Thoracic aorta (tissue), 2 donors: ENCODE results near the gene GASK1A. TPM values are rescaled to one million over a fixed set of nuclear protein-coding genes. Genes with fewer than 3 reads are reported as not detected.
"Not testable (repeated sequence)": the region's sequence is repeated elsewhere in the genome, so short reads cannot be mapped to it uniquely, and the experiment has no call there.

Experiments
- ATAC-seq: fragments of 150-250 bp; one replicate; pipeline ENCODE4 v1.8.0; 2017; ENCODE audit warnings: low read depth; ENCODE audit not compliant: insufficient number of reproducible peaks, low FRiP score
- DNase-seq: peaks from one replicate; pipeline ENCODE4 v3.0.0-alpha.2; 2020; ENCODE audit warnings: low spot score
- H3K27ac ChIP-seq, 2 donors: fragments of 200-600 bp; sonication (generic); 1 replicate in 1 of 2; 2 replicates in 1 of 2; pipeline ENCODE4 v1.5.1; 2016; ENCODE audit warnings: mild to moderate bottlenecking in 2 of 2, moderate library complexity in 2 of 2
- H3K27me3 ChIP-seq: fragments of 200-600 bp; sonication (generic); replicated peaks from 2 replicates; pipeline ENCODE4 v1.6.0; 2016; ENCODE audit warnings: mild to moderate bottlenecking; ENCODE audit not compliant: insufficient read depth
- H3K36me3 ChIP-seq: fragments of 200-600 bp; sonication (generic); one replicate; pipeline ENCODE4 v1.5.1; 2016
- H3K4me1 ChIP-seq, 2 donors: fragments of 200-600 bp; sonication (generic); 1 replicate in 1 of 2; 2 replicates in 1 of 2; pipeline versions ENCODE4 v1.5.1 to v1.6.0; 2016; ENCODE audit warnings: low read depth in 2 of 2, mild to moderate bottlenecking in 1 of 2; ENCODE audit not compliant: control insufficient read depth in 1 of 2
- H3K4me3 ChIP-seq: fragments of 200-600 bp; sonication (generic); 2 replicates; pipeline ENCODE4 v1.5.1; 2016; ENCODE audit warnings: mild to moderate bottlenecking
- H3K9me3 ChIP-seq: fragments of 200-600 bp; sonication (generic); 2 replicates; pipeline ENCODE4 v1.5.1; 2016
- total RNA-seq, 2 donors: library from RNA; depleted of rRNA; stranded (reverse); fragments of >200 nt; gene quantifications; one replicate each; pipeline versions ENCODE4 v1.1.0 to v1.2.3, GENCODE V29; 2016
- TF ChIP-seq, protein P1 (sequence below): fragments of 200-600 bp; sonication (generic); IDR thresholded peaks from one replicate; pipeline ENCODE4 v1.5.1; 2019; ENCODE audit warnings: antibody characterized with exemption

The GASK1A gene
- total RNA-seq, 2 donors from 2014 or later = 10.2 to 37.3 TPM

DNA sequence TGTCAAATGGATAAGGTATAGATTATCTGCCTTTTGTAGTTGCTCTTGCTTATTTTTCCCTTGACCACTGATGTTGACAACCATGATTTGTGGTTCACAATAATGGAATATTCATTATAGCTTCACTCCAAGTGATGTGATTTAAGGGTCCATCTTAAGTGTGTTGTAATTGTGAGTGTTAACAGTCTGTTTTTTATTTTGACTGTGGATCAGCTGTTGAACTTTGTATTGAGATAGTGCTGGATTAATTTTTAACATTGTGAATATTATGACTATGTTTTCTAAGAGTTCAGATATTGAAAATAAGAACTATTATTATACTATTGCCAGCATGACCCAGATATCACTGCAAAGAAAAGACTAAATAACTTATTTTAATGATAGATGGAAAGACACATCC is 8.6 kb upstream of the GASK1A start:
- no peak for ATAC-seq

DNA sequence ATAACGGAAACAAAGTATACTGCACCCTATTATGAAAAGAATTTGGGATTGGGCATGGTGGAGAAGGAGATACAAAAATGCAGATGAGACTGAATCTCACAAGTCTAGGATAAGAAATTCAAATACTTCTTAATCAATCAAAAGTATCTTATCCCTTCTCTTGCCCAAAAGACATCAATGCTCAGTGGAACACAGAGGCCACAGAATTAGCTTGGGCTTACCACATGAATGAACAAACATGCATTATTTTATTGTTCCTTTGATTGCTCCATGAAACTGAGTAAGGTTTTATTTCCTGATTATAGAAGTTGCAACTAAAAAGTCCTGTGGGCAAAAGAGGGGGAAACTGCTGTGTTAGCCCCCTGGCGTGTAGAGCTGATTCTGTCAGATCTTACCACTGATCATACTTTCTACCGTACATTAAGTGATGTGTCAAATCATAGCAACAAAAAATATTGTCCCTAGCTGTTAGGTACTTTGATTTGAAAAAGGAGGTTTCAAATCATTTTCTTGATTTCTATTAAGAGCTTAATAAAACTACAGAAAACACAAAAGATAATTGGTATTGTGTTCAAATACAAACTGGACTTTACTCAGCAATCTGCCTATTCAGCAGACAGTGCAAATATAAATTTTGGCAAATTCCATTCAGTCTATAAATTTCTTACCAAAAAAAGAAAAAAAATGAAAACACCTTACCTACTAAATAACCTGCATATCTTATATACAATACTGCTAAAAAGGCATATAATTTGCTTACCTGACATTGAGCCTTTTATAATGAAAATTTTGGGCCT is 7.9 kb upstream of the GASK1A start:
- TF ChIP-seq, protein P1, sequence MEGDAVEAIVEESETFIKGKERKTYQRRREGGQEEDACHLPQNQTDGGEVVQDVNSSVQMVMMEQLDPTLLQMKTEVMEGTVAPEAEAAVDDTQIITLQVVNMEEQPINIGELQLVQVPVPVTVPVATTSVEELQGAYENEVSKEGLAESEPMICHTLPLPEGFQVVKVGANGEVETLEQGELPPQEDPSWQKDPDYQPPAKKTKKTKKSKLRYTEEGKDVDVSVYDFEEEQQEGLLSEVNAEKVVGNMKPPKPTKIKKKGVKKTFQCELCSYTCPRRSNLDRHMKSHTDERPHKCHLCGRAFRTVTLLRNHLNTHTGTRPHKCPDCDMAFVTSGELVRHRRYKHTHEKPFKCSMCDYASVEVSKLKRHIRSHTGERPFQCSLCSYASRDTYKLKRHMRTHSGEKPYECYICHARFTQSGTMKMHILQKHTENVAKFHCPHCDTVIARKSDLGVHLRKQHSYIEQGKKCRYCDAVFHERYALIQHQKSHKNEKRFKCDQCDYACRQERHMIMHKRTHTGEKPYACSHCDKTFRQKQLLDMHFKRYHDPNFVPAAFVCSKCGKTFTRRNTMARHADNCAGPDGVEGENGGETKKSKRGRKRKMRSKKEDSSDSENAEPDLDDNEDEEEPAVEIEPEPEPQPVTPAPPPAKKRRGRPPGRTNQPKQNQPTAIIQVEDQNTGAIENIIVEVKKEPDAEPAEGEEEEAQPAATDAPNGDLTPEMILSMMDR = no peak
- no peak overlapping the region for H3K27ac ChIP-seq
- DNase-seq = no peak
- no peaks in the 10 kb centered on the region for H3K4me1 ChIP-seq
- ATAC-seq = no peak
- no peak overlapping the region for H3K4me3 ChIP-seq
- no peaks in the 10 kb centered on the region for H3K9me3 ChIP-seq
- H3K27me3 ChIP-seq = no peaks in the 10 kb centered on the region
- no peaks in the 10 kb centered on the region for H3K36me3 ChIP-seq

More for the DNA sequence above, 8.6 kb upstream of the GASK1A start:
- no peak for DNase-seq
- H3K4me3 ChIP-seq = no peak overlapping the region
- H3K27ac ChIP-seq = no peak overlapping the region
- TF ChIP-seq, protein P1 = no peak
- no peaks in the 10 kb centered on the region for H3K4me1 ChIP-seq
- no peaks in the 10 kb centered on the region for H3K27me3 ChIP-seq
- no peaks in the 10 kb centered on the region for H3K36me3 ChIP-seq
- H3K9me3 ChIP-seq = no peaks in the 10 kb centered on the region

DNA sequence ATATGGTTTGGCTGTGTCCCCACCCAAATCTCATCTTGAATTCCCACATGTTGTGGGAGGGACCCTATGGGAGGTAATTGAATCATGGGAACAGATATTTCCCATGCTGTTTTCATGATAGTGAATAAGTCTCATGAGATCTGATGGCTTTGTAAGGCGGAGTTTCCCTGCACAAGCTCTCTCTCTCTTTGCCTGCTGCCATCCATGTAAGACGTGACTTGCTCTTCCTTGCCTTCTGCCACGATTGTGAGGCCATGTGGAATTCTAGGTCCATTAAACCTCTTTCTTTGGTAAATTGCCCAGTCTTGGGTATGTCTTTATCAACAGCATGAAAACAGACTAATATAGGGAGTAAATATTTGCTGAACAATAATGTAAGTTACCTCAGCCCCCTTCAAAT is 4.2 kb upstream of the GASK1A start:
- H3K9me3 ChIP-seq, H3K27ac ChIP-seq, H3K27me3 ChIP-seq, H3K4me3 ChIP-seq, ATAC-seq, DNase-seq, H3K36me3 ChIP-seq: not testable (repeated sequence)
- H3K4me1 ChIP-seq = peaks cover 0 to 10% of the 10 kb centered on the region in 2 donors

DNA sequence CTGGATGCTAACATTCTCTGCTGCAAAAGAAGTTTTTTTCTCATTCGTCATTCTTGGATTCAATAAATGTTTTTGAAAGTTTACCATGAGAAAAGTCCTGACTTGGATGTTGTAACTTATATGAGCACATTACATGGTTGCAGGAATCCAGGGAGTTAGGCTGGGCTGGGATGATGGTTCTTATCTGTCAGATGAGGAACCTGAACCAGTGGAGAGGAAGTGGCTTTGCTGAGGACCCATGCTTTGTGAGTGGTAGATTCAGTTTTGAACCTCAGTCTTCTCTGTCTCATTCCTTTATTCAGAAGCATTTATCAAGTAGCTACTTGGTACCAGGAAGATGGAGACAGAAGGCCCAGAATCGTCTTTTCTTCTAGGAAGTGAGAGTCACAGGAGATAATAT is 3.7 kb upstream of the GASK1A start:
- H3K9me3 ChIP-seq = no peaks in the 10 kb centered on the region
- no peak overlapping the region for H3K4me3 ChIP-seq
- H3K36me3 ChIP-seq = no peaks in the 10 kb centered on the region
- DNase-seq (no peak), ATAC-seq (no peak)
- H3K4me1 ChIP-seq = peaks cover 0 to 16% of the 10 kb centered on the region in 2 donors
- TF ChIP-seq, protein P1 = no peak
- no peak overlapping the region for H3K27ac ChIP-seq
- H3K27me3 ChIP-seq = no peaks in the 10 kb centered on the region

DNA sequence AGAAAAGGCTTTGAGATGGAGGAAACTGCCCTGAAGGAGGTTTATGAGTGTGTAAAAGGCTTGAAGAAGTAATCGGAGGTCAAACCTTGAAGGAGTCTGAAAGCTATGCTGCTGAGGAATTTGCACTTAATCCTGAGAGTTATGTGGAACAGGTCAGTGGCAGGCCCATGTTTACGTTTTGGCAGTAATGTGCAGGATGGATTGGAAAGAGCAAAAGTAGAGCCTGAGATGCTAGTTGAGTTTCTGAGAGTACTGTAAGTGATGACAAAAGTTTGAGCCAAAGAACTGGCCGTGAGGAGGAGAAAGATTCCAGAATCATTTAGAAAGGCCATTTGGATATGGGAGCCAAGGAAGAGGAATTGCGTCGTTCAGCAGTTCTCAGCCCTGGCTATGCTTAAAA is 3.2 kb upstream of the GASK1A start:
- Histone ChIP-seq H3K4me1 (peaks cover 0 to 21% of the 10 kb centered on the region in 2 donors), H3K27me3 (no peaks in the 10 kb centered on the region), H3K36me3 (no peaks in the 10 kb centered on the region), H3K4me3 (no peak overlapping the region), H3K27ac (no peak overlapping the region), H3K9me3 (no peaks in the 10 kb centered on the region)
- DNase-seq (no peak), ATAC-seq (no peak)
- TF ChIP-seq, protein P1 = no peak
